Mesothelial cell of epicardium (in vitro differentiated cells): ENCODE measurements around the gene ACOT11. TPM values are rescaled to one million over a fixed set of nuclear protein-coding genes. Genes with fewer than 3 reads are reported as not detected.

Source experiments
- DNase-seq, 2 experiments: peaks; one replicate each; pipeline ENCODE4 v3.0.0; 2021; ENCODE audit warnings: low spot score in 2 of 2; ENCODE audit not compliant: unreplicated experiment in 2 of 2
- H3K27ac Mint-ChIP-seq: 2 replicates; pipeline ENCODE4 v1.8.0; 2021; ENCODE audit warnings: mixed read lengths
- H3K27me3 Mint-ChIP-seq: 2 replicates; pipeline ENCODE4 v1.8.0; 2021; ENCODE audit warnings: low read depth, mixed read lengths
- H3K36me3 Mint-ChIP-seq: 2 replicates; pipeline ENCODE4 v1.8.0; 2021; ENCODE audit warnings: mixed read lengths
- H3K4me1 Mint-ChIP-seq: 2 replicates; pipeline ENCODE4 v1.8.0; 2021; ENCODE audit warnings: mixed read lengths
- H3K4me3 Mint-ChIP-seq: 2 replicates; pipeline ENCODE4 v1.8.0; 2021; ENCODE audit warnings: mild to moderate bottlenecking, moderate library complexity, mixed read lengths
- H3K9me3 Mint-ChIP-seq: 2 replicates; pipeline ENCODE4 v1.8.0; 2021; ENCODE audit warnings: mixed read lengths
- CTCF ChIP-seq: fragments of 200-600 bp; sonication (generic); IDR thresholded peaks from one replicate; pipeline ENCODE4 v1.5.0; 2021; ENCODE audit warnings: antibody characterized with exemption; ENCODE audit not compliant: unreplicated experiment
- total RNA-seq: library from RNA; stranded (reverse); gene quantifications from 3 replicates; pipeline ENCODE4 v1.2.1, GENCODE V29; 2021

Gene ACOT11
- total RNA-seq, 1 donor from 2014 or later = 10.3 TPM

GRCh38 chr1:54588377-54588776 is 40.3 kb downstream of the ACOT11 start:
- DNase-seq = no peak
- no peaks in the 10 kb centered on the region for H3K36me3 Mint-ChIP-seq
- no peak overlapping the region for H3K27ac Mint-ChIP-seq
- H3K27me3 Mint-ChIP-seq = no peaks in the 10 kb centered on the region
- no peaks in the 10 kb centered on the region for H3K9me3 Mint-ChIP-seq
- no peak overlapping the region for H3K4me3 Mint-ChIP-seq
- TF ChIP-seq CTCF = no peak
- H3K4me1 Mint-ChIP-seq = no peaks in the 10 kb centered on the region

- no peak for TF ChIP-seq CTCF
- no peak for DNase-seq
- no peaks in the 10 kb centered on the region for H3K4me1 Mint-ChIP-seq
- no peaks in the 10 kb centered on the region for H3K27me3 Mint-ChIP-seq
- H3K27ac Mint-ChIP-seq = no peak overlapping the region
- no peaks in the 10 kb centered on the region for H3K36me3 Mint-ChIP-seq
- H3K4me3 Mint-ChIP-seq = no peak overlapping the region
- H3K9me3 Mint-ChIP-seq = no peaks in the 10 kb centered on the region
Observed at GRCh38 chr1:54591127-54591756, 43.2 kb downstream of the ACOT11 start.

- Mint-ChIP-seq H3K27ac (no peak overlapping the region), H3K9me3 (no peaks in the 10 kb centered on the region), H3K4me3 (no peak overlapping the region), H3K27me3 (no peaks in the 10 kb centered on the region), H3K4me1 (no peaks in the 10 kb centered on the region), H3K36me3 (peaks cover 8% of the 10 kb centered on the region)
- DNase-seq = no peak
- no peak for TF ChIP-seq CTCF
Observed at GRCh38 chr1:54593571-54594160, 45.6 kb downstream of the ACOT11 start.

GRCh38 chr1:54594463-54594862 is 46.4 kb downstream of the ACOT11 start:
- TF ChIP-seq CTCF = no peak
- Mint-ChIP-seq H3K27ac (no peak overlapping the region), H3K36me3 (peaks cover 8% of the 10 kb centered on the region), H3K27me3 (no peaks in the 10 kb centered on the region), H3K4me1 (no peaks in the 10 kb centered on the region), H3K9me3 (no peaks in the 10 kb centered on the region), H3K4me3 (no peak overlapping the region)
- no peak for DNase-seq

- no peak for TF ChIP-seq CTCF
- DNase-seq = no peak
- no peaks in the 10 kb centered on the region for H3K4me1 Mint-ChIP-seq
- peaks cover 8% of the 10 kb centered on the region for H3K36me3 Mint-ChIP-seq
- no peaks in the 10 kb centered on the region for H3K9me3 Mint-ChIP-seq
- H3K27ac Mint-ChIP-seq = no peak overlapping the region
- no peaks in the 10 kb centered on the region for H3K27me3 Mint-ChIP-seq
- no peak overlapping the region for H3K4me3 Mint-ChIP-seq
Observed at GRCh38 chr1:54595956-54596498, 48.0 kb downstream of the ACOT11 start.
